HepG2 (cell line): ENCODE results near the gene VTN. TPM values are rescaled to one million over a fixed set of nuclear protein-coding genes. Genes with fewer than 3 reads are reported as not detected.

Source experiments
- BRD4 ChIP-seq: sonication (generic); formaldehyde crosslinking; IDR thresholded peaks from 2 replicates; pipeline ENCODE4 v1.4.0; 2020; ENCODE audit warnings: missing genetic modification reagents
- CCDC6 ChIP-seq: sonication (generic); formaldehyde crosslinking; IDR thresholded peaks from 2 replicates; pipeline ENCODE4 v1.8.1; 2022; ENCODE audit warnings: mild to moderate bottlenecking, missing genetic modification reagents, moderate library complexity
- ETV6 ChIP-seq: sonication (generic); formaldehyde crosslinking; conservative IDR thresholded peaks from 2 replicates; pipeline ENCODE4 v1.4.0; 2020; ENCODE audit warnings: missing genetic modification reagents
- FOXA1 ChIP-seq, 2 experiments: fragments of 450-650 bp in 1 of 2; sonication (generic) in 1 of 2; formaldehyde crosslinking in 1 of 2; IDR thresholded peaks; 2 replicates each; pipeline versions ENCODE4 v1.4.0 to v1.6.1; 2016 to 2020; ENCODE audit warnings: missing genetic modification reagents in 1 of 2
- FUBP1 ChIP-seq: sonication (generic); formaldehyde crosslinking; IDR thresholded peaks from 2 replicates; pipeline ENCODE4 v1.5.1; 2020; ENCODE audit warnings: missing genetic modification reagents, mild to moderate bottlenecking, borderline replicate concordance
- PHF21A ChIP-seq: sonication (generic); formaldehyde crosslinking; IDR thresholded peaks from 2 replicates; pipeline ENCODE4 v1.5.0; 2020; ENCODE audit warnings: mild to moderate bottlenecking, missing genetic modification reagents
- STAG1 ChIP-seq: sonication (generic); formaldehyde crosslinking; IDR thresholded peaks from 2 replicates; pipeline ENCODE4 v1.4.0; 2020; ENCODE audit warnings: missing genetic modification reagents
- ZBTB14 ChIP-seq: sonication (generic); formaldehyde crosslinking; IDR thresholded peaks from 2 replicates; pipeline ENCODE4 v1.4.0; 2020; ENCODE audit warnings: missing genetic modification reagents
- ZEB1 ChIP-seq: IDR thresholded peaks from 2 replicates; pipeline ENCODE4 v1.6.1; 2012; ENCODE audit warnings: mild to moderate bottlenecking, low read depth, inconsistent platforms; ENCODE audit not compliant: insufficient replicate concordance
- ZNF253 ChIP-seq: sonication (generic); formaldehyde crosslinking; IDR thresholded peaks from 2 replicates; pipeline ENCODE4 v1.8.0; 2022; ENCODE audit warnings: mild to moderate bottlenecking, missing genetic modification reagents, borderline replicate concordance
- ZNF570 ChIP-seq: sonication (generic); formaldehyde crosslinking; IDR thresholded peaks from 2 replicates; pipeline ENCODE4 v1.4.0; 2020; ENCODE audit warnings: mild to moderate bottlenecking, missing genetic modification reagents, borderline replicate concordance
- ZNF749 ChIP-seq: sonication (generic); formaldehyde crosslinking; IDR thresholded peaks from 2 replicates; pipeline ENCODE4 v1.8.0; 2022; ENCODE audit warnings: mild to moderate bottlenecking, missing genetic modification reagents, moderate library complexity, borderline replicate concordance
- ZNF75D ChIP-seq: sonication (generic); formaldehyde crosslinking; IDR thresholded peaks from 2 replicates; pipeline ENCODE4 v1.8.1; 2023; ENCODE audit warnings: missing genetic modification reagents, mild to moderate bottlenecking, borderline replicate concordance
- polyA plus RNA-seq, 8 experiments: library from polyadenylated mRNA; depleted of rRNA in 3 of 8; stranded (reverse) in 7 of 8; unstranded in 1 of 8; fragments of >200 nt; fragmentation: Illumina TruSeq in 4 of 8; extraction: Trizol in 4 of 8; gene quantifications; 2 replicates each; pipeline versions ENCODE4 v1.2.1 to v1.2.3, GENCODE V29; 2011 to 2016; ENCODE audit warnings: low read depth in 4 of 8, missing spikeins in 1 of 8, mixed read lengths in 1 of 8; ENCODE audit not compliant: insufficient read depth in 1 of 8
- total RNA-seq, 5 experiments: library from RNA; depleted of rRNA; stranded (reverse); fragments of >200 nt; fragmentation: Illumina TruSeq; extraction: Trizol; gene quantifications; 2 replicates each; pipeline ENCODE4 v1.2.3, GENCODE V29; 2016; ENCODE audit warnings: low read depth in 1 of 5
- TF ChIP-seq, protein P1 (sequence below): sonication (generic); formaldehyde crosslinking; IDR thresholded peaks from 2 replicates; pipeline ENCODE4 v1.9.0; 2021; ENCODE audit warnings: missing genetic modification reagents, borderline replicate concordance
- TF ChIP-seq, protein P2 (sequence below): sonication (generic); formaldehyde crosslinking; IDR thresholded peaks from 2 replicates; pipeline ENCODE4 v1.5.0; 2020; ENCODE audit warnings: missing genetic modification reagents
- TF ChIP-seq, protein P3 (sequence below): sonication (generic); formaldehyde crosslinking; IDR thresholded peaks from 2 replicates; pipeline ENCODE4 v1.4.0; 2020; ENCODE audit warnings: missing genetic modification reagents
- TF ChIP-seq, protein P4 (sequence below): sonication (generic); formaldehyde crosslinking; IDR thresholded peaks from 2 replicates; pipeline ENCODE4 v1.4.0; 2020; ENCODE audit warnings: mild to moderate bottlenecking, missing genetic modification reagents
- TF ChIP-seq, protein P5 (sequence below): sonication (generic); formaldehyde crosslinking; IDR thresholded peaks from 2 replicates; pipeline ENCODE4 v1.4.0; 2020; ENCODE audit warnings: missing genetic modification reagents, low read depth, mild to moderate bottlenecking, borderline replicate concordance

The VTN gene
- total and polyA plus RNA-seq, 2 of the 13 experiments (the other 11 are each of a cell fraction or from before 2014, with no cell fraction given): 108 to 131 TPM

- TF ChIP-seq, protein P1, sequence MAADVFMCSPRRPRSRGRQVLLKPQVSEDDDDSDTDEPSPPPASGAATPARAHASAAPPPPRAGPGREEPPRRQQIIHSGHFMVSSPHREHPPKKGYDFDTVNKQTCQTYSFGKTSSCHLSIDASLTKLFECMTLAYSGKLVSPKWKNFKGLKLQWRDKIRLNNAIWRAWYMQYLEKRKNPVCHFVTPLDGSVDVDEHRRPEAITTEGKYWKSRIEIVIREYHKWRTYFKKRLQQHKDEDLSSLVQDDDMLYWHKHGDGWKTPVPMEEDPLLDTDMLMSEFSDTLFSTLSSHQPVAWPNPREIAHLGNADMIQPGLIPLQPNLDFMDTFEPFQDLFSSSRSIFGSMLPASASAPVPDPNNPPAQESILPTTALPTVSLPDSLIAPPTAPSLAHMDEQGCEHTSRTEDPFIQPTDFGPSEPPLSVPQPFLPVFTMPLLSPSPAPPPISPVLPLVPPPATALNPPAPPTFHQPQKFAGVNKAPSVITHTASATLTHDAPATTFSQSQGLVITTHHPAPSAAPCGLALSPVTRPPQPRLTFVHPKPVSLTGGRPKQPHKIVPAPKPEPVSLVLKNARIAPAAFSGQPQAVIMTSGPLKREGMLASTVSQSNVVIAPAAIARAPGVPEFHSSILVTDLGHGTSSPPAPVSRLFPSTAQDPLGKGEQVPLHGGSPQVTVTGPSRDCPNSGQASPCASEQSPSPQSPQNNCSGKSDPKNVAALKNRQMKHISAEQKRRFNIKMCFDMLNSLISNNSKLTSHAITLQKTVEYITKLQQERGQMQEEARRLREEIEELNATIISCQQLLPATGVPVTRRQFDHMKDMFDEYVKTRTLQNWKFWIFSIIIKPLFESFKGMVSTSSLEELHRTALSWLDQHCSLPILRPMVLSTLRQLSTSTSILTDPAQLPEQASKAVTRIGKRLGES (CRISPR knock-in tag): no peak
- TF ChIP-seq BRD4 (CRISPR knock-in tag): no peak
- no peak for TF ChIP-seq FOXA1 (IDR thresholded peaks at IDR 0.05)
- TF ChIP-seq FOXA1 (CRISPR knock-in tag; IDR thresholded peaks at IDR 0.05): no peak
- no peak for TF ChIP-seq ZNF570 (CRISPR knock-in tag)
- TF ChIP-seq FUBP1 (CRISPR knock-in tag): no peak
- no peak for TF ChIP-seq ETV6 (CRISPR knock-in tag)
- TF ChIP-seq CCDC6: no peak
- no peak for TF ChIP-seq ZNF75D
- TF ChIP-seq, protein P2, sequence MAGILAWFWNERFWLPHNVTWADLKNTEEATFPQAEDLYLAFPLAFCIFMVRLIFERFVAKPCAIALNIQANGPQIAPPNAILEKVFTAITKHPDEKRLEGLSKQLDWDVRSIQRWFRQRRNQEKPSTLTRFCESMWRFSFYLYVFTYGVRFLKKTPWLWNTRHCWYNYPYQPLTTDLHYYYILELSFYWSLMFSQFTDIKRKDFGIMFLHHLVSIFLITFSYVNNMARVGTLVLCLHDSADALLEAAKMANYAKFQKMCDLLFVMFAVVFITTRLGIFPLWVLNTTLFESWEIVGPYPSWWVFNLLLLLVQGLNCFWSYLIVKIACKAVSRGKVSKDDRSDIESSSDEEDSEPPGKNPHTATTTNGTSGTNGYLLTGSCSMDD (CRISPR knock-in tag): no peak
- TF ChIP-seq ZBTB14: no peak
- TF ChIP-seq, protein P3, sequence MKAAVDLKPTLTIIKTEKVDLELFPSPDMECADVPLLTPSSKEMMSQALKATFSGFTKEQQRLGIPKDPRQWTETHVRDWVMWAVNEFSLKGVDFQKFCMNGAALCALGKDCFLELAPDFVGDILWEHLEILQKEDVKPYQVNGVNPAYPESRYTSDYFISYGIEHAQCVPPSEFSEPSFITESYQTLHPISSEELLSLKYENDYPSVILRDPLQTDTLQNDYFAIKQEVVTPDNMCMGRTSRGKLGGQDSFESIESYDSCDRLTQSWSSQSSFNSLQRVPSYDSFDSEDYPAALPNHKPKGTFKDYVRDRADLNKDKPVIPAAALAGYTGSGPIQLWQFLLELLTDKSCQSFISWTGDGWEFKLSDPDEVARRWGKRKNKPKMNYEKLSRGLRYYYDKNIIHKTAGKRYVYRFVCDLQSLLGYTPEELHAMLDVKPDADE: no peak
- TF ChIP-seq ZNF749 (CRISPR knock-in tag): no peak
- TF ChIP-seq, protein P4, sequence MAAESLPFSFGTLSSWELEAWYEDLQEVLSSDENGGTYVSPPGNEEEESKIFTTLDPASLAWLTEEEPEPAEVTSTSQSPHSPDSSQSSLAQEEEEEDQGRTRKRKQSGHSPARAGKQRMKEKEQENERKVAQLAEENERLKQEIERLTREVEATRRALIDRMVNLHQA: no peak
- TF ChIP-seq PHF21A (CRISPR knock-in tag): peak; percentile 65; the same call in 1 of the 2 replicates
- no peak for TF ChIP-seq ZEB1
- no peak for TF ChIP-seq ZNF253 (CRISPR knock-in tag)
- TF ChIP-seq STAG1: peak; percentile 87
- TF ChIP-seq, protein P5, sequence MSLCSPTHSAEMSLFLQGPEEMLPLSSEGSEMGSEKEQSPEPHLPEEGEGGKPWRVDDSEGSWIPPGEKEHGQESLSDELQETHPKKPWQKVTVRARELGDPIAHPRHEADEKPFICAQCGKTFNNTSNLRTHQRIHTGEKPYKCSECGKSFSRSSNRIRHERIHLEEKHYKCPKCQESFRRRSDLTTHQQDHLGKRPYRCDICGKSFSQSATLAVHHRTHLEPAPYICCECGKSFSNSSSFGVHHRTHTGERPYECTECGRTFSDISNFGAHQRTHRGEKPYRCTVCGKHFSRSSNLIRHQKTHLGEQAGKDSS (CRISPR knock-in tag): no peak
These were observed 46.7 kb upstream of the VTN start (continued) for GRCh38 chr17:28416703-28417311.
